Endothelial cell of umbilical vein (primary cell): ENCODE measurements around the gene PPM1M.

ENCODE experiments used
- CTCF ChIP-seq, 2 donors: IDR thresholded peaks; 1 replicate in 1 of 2; 2 replicates in 1 of 2; pipeline ENCODE4 v1.5.1; 2011; ENCODE audit warnings: low read length in 2 of 2, mild to moderate bottlenecking in 2 of 2, moderate library complexity in 2 of 2, control low read depth in 1 of 2, inconsistent platforms in 1 of 2, low read depth in 1 of 2; ENCODE audit not compliant: insufficient read depth in 1 of 2; ENCODE audit errors: extremely low read depth in 1 of 2
- EZH2 ChIP-seq: IDR thresholded peaks from 2 replicates; pipeline ENCODE4 v1.6.1; 2012; ENCODE audit warnings: borderline replicate concordance, low read depth, mild to moderate bottlenecking, moderate library complexity, low read length, inconsistent platforms; ENCODE audit not compliant: severe bottlenecking
- GATA2 ChIP-seq: IDR thresholded peaks from 2 replicates; pipeline ENCODE4 v1.7.0; 2011; ENCODE audit warnings: low read depth, mild to moderate bottlenecking, moderate library complexity, mixed read lengths, low read length; ENCODE audit not compliant: insufficient read length, insufficient read depth
- JUN ChIP-seq: IDR thresholded peaks from 2 replicates; pipeline ENCODE4 v1.6.1; 2011; ENCODE audit warnings: borderline replicate concordance, low read depth; ENCODE audit not compliant: insufficient read length, insufficient read depth
- POLR2A ChIP-seq: IDR thresholded peaks from 2 replicates; pipeline ENCODE4 v1.6.1; 2012; ENCODE audit warnings: low read depth, mild to moderate bottlenecking, control low read depth, low read length
- POLR2AphosphoS5 ChIP-seq: IDR thresholded peaks from 2 replicates; pipeline ENCODE4 v1.6.1; 2012; ENCODE audit warnings: low read depth, mild to moderate bottlenecking, control low read depth, low read length, moderate library complexity; ENCODE audit not compliant: insufficient read depth
- TF ChIP-seq, protein P1 (sequence below): IDR thresholded peaks from 2 replicates; pipeline ENCODE4 v1.6.1; 2011; ENCODE audit not compliant: insufficient read depth, insufficient read length

- TF ChIP-seq CTCF (IDR thresholded peaks at IDR 0.05; ENCODE audit: extremely low read depth in 1 of 2, insufficient read depth in 1 of 2, low read depth in 1 of 2, low read length in 2 of 2) (no peak), JUN (no peak), EZH2 (no peak), POLR2AphosphoS5 (no peak), POLR2A (peak; percentile 25), GATA2 (no peak)
- TF ChIP-seq, protein P1, sequence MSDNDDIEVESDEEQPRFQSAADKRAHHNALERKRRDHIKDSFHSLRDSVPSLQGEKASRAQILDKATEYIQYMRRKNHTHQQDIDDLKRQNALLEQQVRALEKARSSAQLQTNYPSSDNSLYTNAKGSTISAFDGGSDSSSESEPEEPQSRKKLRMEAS, result no peak
Observed at GRCh38 chr3:52254608-52255007, 9.0 kb downstream of the PPM1M start.
